Colonic mucosa (tissue), 4 donors: ENCODE measurements around the gene CRACDL. TPM values are rescaled to one million over a fixed set of nuclear protein-coding genes. Genes with fewer than 3 reads are reported as not detected.

Experiments
- DNase-seq: peaks from one replicate; pipeline ENCODE4 v3.0.0-alpha.2; 2020
- H3K27ac ChIP-seq: fragments of 200-600 bp; one replicate; pipeline ENCODE4 v1.8.0; 2021
- H3K27me3 ChIP-seq: fragments of 200-600 bp; one replicate; pipeline ENCODE4 v1.8.0; 2021
- H3K36me3 ChIP-seq: fragments of 200-600 bp; one replicate; pipeline ENCODE4 v1.8.0; 2021
- H3K4me1 ChIP-seq: fragments of 200-600 bp; one replicate; pipeline ENCODE4 v1.8.0; 2021; ENCODE audit warnings: mild to moderate bottlenecking
- H3K4me3 ChIP-seq: fragments of 200-600 bp; one replicate; pipeline ENCODE4 v1.8.0; 2021
- H3K9ac ChIP-seq, 2 donors: one replicate each; pipeline ENCODE4 v1.7.0; 2013; ENCODE audit warnings: control low read depth in 2 of 2, low read depth in 2 of 2, low read length in 2 of 2
- H3K9me3 ChIP-seq: fragments of 200-600 bp; one replicate; pipeline ENCODE4 v1.8.0; 2021
- CTCF ChIP-seq: fragments of 200-600 bp; IDR thresholded peaks from one replicate; pipeline ENCODE4 v1.8.0; 2022; ENCODE audit warnings: antibody characterized with exemption, mild to moderate bottlenecking
- intact Hi-C: fragments of 100-400 bp; cut with DNase I; formaldehyde crosslinking; loops from one replicate; pipeline ENCODE4 v1.14.1; 2022
- total RNA-seq, 2 donors: library from RNA; stranded (reverse); fragmentation: NEBNext Ultra II Directional in 1 of 2; extraction: Animal tissue kit (Norgen Biotek cat#: 25700) in 1 of 2; gene quantifications; one replicate each; pipeline ENCODE4 v1.2.1, GENCODE V29; 2021
- donor health status: healthy.
- donor health status: DM: no; HTN: no; CAD: no.
- donor health status: DM: no; HTN: no; CAD: no.

CRACDL gene
- total RNA-seq, 2 donors from 2014 or later: 11.5 to 22.3 TPM

GRCh38 chr2:98819231-98819766 is 116.7 kb downstream of the CRACDL start:
- DNase-seq: no peak
- H3K27ac ChIP-seq: no peak overlapping the region

GRCh38 chr2:98818164-98818563 is 117.9 kb downstream of the CRACDL start:
- TF ChIP-seq CTCF: no peak
- Histone ChIP-seq H3K9ac (no peak overlapping the region), H3K9me3 (no peaks in the 10 kb centered on the region), H3K27me3 (no peaks in the 10 kb centered on the region), H3K27ac (no peak overlapping the region), H3K4me1 (no peaks in the 10 kb centered on the region), H3K4me3 (no peak overlapping the region), H3K36me3 (no peaks in the 10 kb centered on the region)
- no peak for DNase-seq
- intact Hi-C loops: no loop called here

More at GRCh38 chr2:98819231-98819766, 116.7 kb downstream of the CRACDL start:
- no peaks in the 10 kb centered on the region for H3K4me1 ChIP-seq
- intact Hi-C loops: no loop called here
- H3K27me3 ChIP-seq: no peaks in the 10 kb centered on the region
- H3K4me3 ChIP-seq: no peak overlapping the region
- no peak overlapping the region for H3K9ac ChIP-seq
- H3K9me3 ChIP-seq: no peaks in the 10 kb centered on the region
- no peaks in the 10 kb centered on the region for H3K36me3 ChIP-seq
- TF ChIP-seq CTCF: no peak

GRCh38 chr2:98816281-98816680 is 119.7 kb downstream of the CRACDL start:
- no peaks in the 10 kb centered on the region for H3K36me3 ChIP-seq
- H3K27me3 ChIP-seq: no peaks in the 10 kb centered on the region
- DNase-seq: no peak
- H3K9ac ChIP-seq: no peak overlapping the region
- no peak overlapping the region for H3K4me3 ChIP-seq
- no peak for TF ChIP-seq CTCF
- no peaks in the 10 kb centered on the region for H3K9me3 ChIP-seq
- H3K27ac ChIP-seq: no peak overlapping the region
- intact Hi-C loops: no loop called here
- H3K4me1 ChIP-seq: no peaks in the 10 kb centered on the region

GRCh38 chr2:98815795-98816194 is 120.2 kb downstream of the CRACDL start:
- no peak for DNase-seq
- Histone ChIP-seq H3K9me3 (no peaks in the 10 kb centered on the region), H3K4me1 (no peaks in the 10 kb centered on the region), H3K27me3 (no peaks in the 10 kb centered on the region), H3K27ac (no peak overlapping the region), H3K4me3 (no peak overlapping the region), H3K36me3 (no peaks in the 10 kb centered on the region), H3K9ac (no peak overlapping the region)
- TF ChIP-seq CTCF: no peak
- intact Hi-C loops: no loop called here

GRCh38 chr2:98811766-98812165 is 124.3 kb downstream of the CRACDL start:
- no peaks in the 10 kb centered on the region for H3K9me3 ChIP-seq
- H3K4me1 ChIP-seq: no peaks in the 10 kb centered on the region
- H3K4me3 ChIP-seq: no peak overlapping the region
- no peak for DNase-seq
- H3K27me3 ChIP-seq: no peaks in the 10 kb centered on the region
- H3K27ac ChIP-seq: no peak overlapping the region
- no peak for TF ChIP-seq CTCF
- no peaks in the 10 kb centered on the region for H3K36me3 ChIP-seq
- intact Hi-C loops: no loop called here
- no peak overlapping the region for H3K9ac ChIP-seq
